Skin epidermis (tissue), 12 donors: Measurements from ENCODE around the gene HOXB8.

Experiments
- H3K27ac ChIP-seq, 21 experiments: fragments of 200-600 bp; sonication (generic) in 11 of 21; one replicate each; pipeline ENCODE4 v1.5.0; 2020; ENCODE audit warnings: mild to moderate bottlenecking in 3 of 21, inconsistent platforms in 2 of 21, moderate library complexity in 2 of 21
- H3K4me3 ChIP-seq, 7 experiments: fragments of 200-600 bp; sonication (generic) in 2 of 7; one replicate each; pipeline ENCODE4 v1.5.0; 2020; ENCODE audit warnings: inconsistent platforms in 2 of 7, mild to moderate bottlenecking in 2 of 7, moderate library complexity in 1 of 7

HOXB8 gene

GRCh38 chr17:48612456-48612853, 2.6 kb downstream of the HOXB8 start:
- Histone ChIP-seq H3K4me3 (peak overlapping the region in 6 of 7 experiments; percentile 0 to 56 (median 46)), H3K27ac (peak overlapping the region in 5 of 21 experiments; percentile 33 to 95 (median 82))

- Histone ChIP-seq H3K4me3 (peak overlapping the region in 6 of 7 experiments; percentile 0 to 56 (median 46)), H3K27ac (peak overlapping the region in 9 of 21 experiments; percentile 9 to 95 (median 63))
Measured at GRCh38 chr17:48611681-48612455, 3.2 kb downstream of the HOXB8 start.

- H3K27ac ChIP-seq: peak overlapping the region in 12 of 21 experiments; percentile 40 to 95 (median 70)
- peak overlapping the region; percentile 31 to 56 (median 46) for H3K4me3 ChIP-seq
Measured at GRCh38 chr17:48611213-48611612, 3.9 kb downstream of the HOXB8 start.

- H3K27ac ChIP-seq: peak within 1 kb of the TSS in 19 of 21 experiments; percentile 27 to 95 (median 63)
Measured at GRCh38 chr17:48610282-48611211, 4.5 kb downstream of the HOXB8 start, which contains the start of gene HOXB7. TSS of gene HOXB7 (minus strand) at chr17:48611017. CDS start at chr17:48610918, 99 bp downstream.

GRCh38 chr17:48609759-48610281, 5.3 kb downstream of the HOXB8 start:
- Histone ChIP-seq H3K4me3 (peak overlapping the region; percentile 31 to 56 (median 46)), H3K27ac (peak overlapping the region in 13 of 21 experiments; percentile 27 to 95 (median 74))

More at GRCh38 chr17:48610282-48611211, 4.5 kb downstream of the HOXB8 start, which contains the start of gene HOXB7:
- H3K4me3 ChIP-seq: peak within 1 kb of the TSS; percentile 31 to 56 (median 46)

GRCh38 chr17:48609033-48609432, 6.1 kb downstream of the HOXB8 start:
- no peak overlapping the region for H3K4me3 ChIP-seq

GRCh38 chr17:48608494-48608834, 6.6 kb downstream of the HOXB8 start:
- Histone ChIP-seq H3K27ac (no peak overlapping the region), H3K4me3 (no peak overlapping the region)

More at GRCh38 chr17:48609033-48609432, 6.1 kb downstream of the HOXB8 start:
- H3K27ac ChIP-seq: no peak overlapping the region

- H3K27ac ChIP-seq: no peak overlapping the region
- no peak overlapping the region for H3K4me3 ChIP-seq
Measured at GRCh38 chr17:48606892-48607614, 8.0 kb downstream of the HOXB8 start.

GRCh38 chr17:48605991-48606891, 8.9 kb downstream of the HOXB8 start:
- Histone ChIP-seq H3K27ac (no peak overlapping the region), H3K4me3 (no peak overlapping the region)

- Histone ChIP-seq H3K4me3 (no peak overlapping the region), H3K27ac (peak overlapping the region in 3 of 21 experiments; percentile 53 to 80 (median 75))
Measured at GRCh38 chr17:48605409-48605919, 9.6 kb downstream of the HOXB8 start.

- H3K4me3 ChIP-seq: peak within 1 kb of the TSS in 3 of 7 experiments; percentile 24 to 25 (median 25)
- peak within 1 kb of the TSS in 6 of 21 experiments; percentile 15 to 80 (median 39) for H3K27ac ChIP-seq
Measured at GRCh38 chr17:48604770-48605329, 10.2 kb downstream of the HOXB8 start, which contains the start of gene HOXB6. TSS of gene HOXB6 (minus strand) at chr17:48604986. CDS start at chr17:48598150, 6,836 bp downstream.

GRCh38 chr17:48603959-48604769, 10.9 kb downstream of the HOXB8 start:
- peak overlapping the region in 6 of 21 experiments; percentile 15 to 80 (median 39) for H3K27ac ChIP-seq
- H3K4me3 ChIP-seq: peak overlapping the region in 3 of 7 experiments; percentile 24 to 25 (median 25)

- H3K27ac ChIP-seq: no peak overlapping the region
- H3K4me3 ChIP-seq: peak overlapping the region in 1 of 7 experiments; percentile 25
Measured at GRCh38 chr17:48601539-48602425, 13.3 kb downstream of the HOXB8 start.

- Histone ChIP-seq H3K4me3 (no peak overlapping the region), H3K27ac (no peak overlapping the region)
Measured at GRCh38 chr17:48601207-48601538, 13.9 kb downstream of the HOXB8 start.

- Histone ChIP-seq H3K4me3 (no peak overlapping the region), H3K27ac (no peak overlapping the region)
Measured at GRCh38 chr17:48600244-48601098, 14.6 kb downstream of the HOXB8 start.
